Psoas muscle (tissue), 8 donors: Measurements from ENCODE around the gene NR5A2. TPM values are rescaled to one million over a fixed set of nuclear protein-coding genes. Genes with fewer than 3 reads are reported as not detected.

Experiments used
- ATAC-seq, 4 donors: fragments of 200-7000 bp; cut with Tn5 transposase; one replicate each; pipeline ENCODE4 v1.9.1; 2020; ENCODE audit warnings: moderate library complexity in 3 of 4, mild to moderate bottlenecking in 2 of 4
- DNase-seq, 2 donors: peaks; one replicate each; pipeline ENCODE4 v3.0.0-alpha.2; 2020
- H3K27ac ChIP-seq: fragments of 200-600 bp; one replicate; pipeline ENCODE4 v1.8.0; 2022
- H3K27me3 ChIP-seq, 3 donors: fragments of 200-600 bp in 1 of 3; one replicate each; pipeline versions ENCODE4 v1.6.1 to v1.8.0; 2013 to 2022; ENCODE audit warnings: low read length in 2 of 3, mild to moderate bottlenecking in 2 of 3, moderate library complexity in 1 of 3; ENCODE audit not compliant: insufficient read depth in 3 of 3
- H3K36me3 ChIP-seq, 2 donors: fragments of 200-600 bp in 1 of 2; one replicate each; pipeline versions ENCODE4 v1.6.1 to v1.8.0; 2013 to 2022; ENCODE audit warnings: low read depth in 1 of 2, mild to moderate bottlenecking in 1 of 2, moderate library complexity in 1 of 2; ENCODE audit not compliant: insufficient read depth in 1 of 2
- H3K4me1 ChIP-seq: fragments of 200-600 bp; one replicate; pipeline ENCODE4 v1.8.0; 2022
- H3K4me3 ChIP-seq: fragments of 200-600 bp; one replicate; pipeline ENCODE4 v1.8.0; 2022; ENCODE audit warnings: mild to moderate bottlenecking
- H3K9me3 ChIP-seq: fragments of 200-600 bp; one replicate; pipeline ENCODE4 v1.8.0; 2022
- CTCF ChIP-seq: fragments of 200-600 bp; IDR thresholded peaks from one replicate; pipeline ENCODE4 v1.8.0; 2022; ENCODE audit warnings: antibody characterized with exemption
- WGBS, 3 donors: extraction: QIAGEN DNeasy Blood & Tissue Kit; methylation state at CpG; one replicate each; pipeline versions ENCODE4 v1.1.6 to v1.1.7; 2013; 5-methylcytosine and 5-hydroxymethylcytosine counted together
- intact Hi-C, 2 donors: fragments of 100-400 bp; cut with DNase I; formaldehyde crosslinking; loops; one replicate each; pipeline versions ENCODE4 v1.11.0 to v1.14.2; 2022
- polyA plus RNA-seq, 3 donors: library from polyadenylated mRNA; stranded (reverse); fragments of 200-250 nt; gene quantifications; one replicate each; pipeline ENCODE4 v1.2.3, GENCODE V29; 2013
- total RNA-seq, 4 donors: library from RNA; stranded (reverse); fragmentation: NEBNext Ultra II Directional in 2 of 4; extraction: Animal tissue kit (Norgen Biotek cat#: 25700) in 2 of 4; gene quantifications; one replicate each; pipeline versions ENCODE4 v1.2.1 to v1.2.4, GENCODE V29; 2021 to 2023
- donor health status: healthy with polysubstance abuse.
- donor health status: DM: no; HTN: no; CAD: no; lungs with moderate emphysema.
- donor health status: Bipolar disorder and iron deficiency.
- donor health status: healthy.
- donor health status: DM: yes; HTN: yes; CAD: no.
- donor health status: DM: no; HTN: no; CAD: no.
- donor health status: DM: no; HTN: no; CAD: no.
- donor health status: DM: yes; HTN: yes; CAD: no.

The NR5A2 gene
- total and polyA plus RNA-seq, 7 donors = 0.27 to 1.2 (median 0.60) TPM

- ATAC-seq (no peak), DNase-seq (no peak)
- Histone ChIP-seq H3K9me3 (no peaks in the 10 kb centered on the region), H3K4me3 (no peak overlapping the region), H3K4me1 (no peaks in the 10 kb centered on the region), H3K36me3 (no peaks in the 10 kb centered on the region), H3K27me3 (no peaks in the 10 kb centered on the region), H3K27ac (no peak overlapping the region)
- WGBS, 3 donors = 20 to 24% (median 22%) methylated on average over 3 of the region's 3 CpGs
- intact Hi-C loops = no loop called here
- no peak for TF ChIP-seq CTCF
Measured at GRCh38 chr1:200198236-200198635, 170.7 kb downstream of the NR5A2 start.

- H3K27ac ChIP-seq = no peak overlapping the region
- no peaks in the 10 kb centered on the region for H3K9me3 ChIP-seq
- DNase-seq (no peak), ATAC-seq (no peak)
- WGBS, 3 donors = 50 to 93% (median 89%) methylated on average over 5 of the region's 5 CpGs
- H3K27me3 ChIP-seq = no peaks in the 10 kb centered on the region
- intact Hi-C loops = no loop called here
- TF ChIP-seq CTCF = no peak
- no peak overlapping the region for H3K4me3 ChIP-seq
- no peaks in the 10 kb centered on the region for H3K4me1 ChIP-seq
- no peaks in the 10 kb centered on the region for H3K36me3 ChIP-seq
Measured at GRCh38 chr1:200205216-200205995, 177.9 kb downstream of the NR5A2 start.

- ATAC-seq = peak in 1 of 4 donors; percentile 67
- H3K4me1 ChIP-seq = no peaks in the 10 kb centered on the region
- H3K27me3 ChIP-seq = no peaks in the 10 kb centered on the region
- H3K9me3 ChIP-seq = no peaks in the 10 kb centered on the region
- no peak for TF ChIP-seq CTCF
- H3K4me3 ChIP-seq = no peak overlapping the region
- WGBS, 3 donors = 84 to 90% (median 85%) methylated on average over 3 of the region's 3 CpGs
- H3K27ac ChIP-seq = no peak overlapping the region
- no peak for DNase-seq
- intact Hi-C loops = no loop called here
- no peaks in the 10 kb centered on the region for H3K36me3 ChIP-seq
Measured at GRCh38 chr1:200206340-200206739, 178.8 kb downstream of the NR5A2 start.

- intact Hi-C loops = no loop called here
- TF ChIP-seq CTCF = no peak
Measured at GRCh38 chr1:200206761-200207160, 179.3 kb downstream of the NR5A2 start.

GRCh38 chr1:200207711-200208126, 180.2 kb downstream of the NR5A2 start:
- Histone ChIP-seq H3K27ac (no peak overlapping the region), H3K9me3 (no peaks in the 10 kb centered on the region), H3K36me3 (no peaks in the 10 kb centered on the region), H3K4me1 (no peaks in the 10 kb centered on the region), H3K4me3 (no peak overlapping the region), H3K27me3 (no peaks in the 10 kb centered on the region)
- 61 to 75% (median 74%) methylated on average over 6 of the region's 6 CpGs for WGBS, 3 donors
- no peak for TF ChIP-seq CTCF
- DNase-seq (no peak), ATAC-seq (no peak)
- intact Hi-C loops = no loop called here

More at GRCh38 chr1:200206761-200207160, 179.3 kb downstream of the NR5A2 start:
- H3K4me3 ChIP-seq = no peak overlapping the region
- no peaks in the 10 kb centered on the region for H3K9me3 ChIP-seq
- H3K36me3 ChIP-seq = no peaks in the 10 kb centered on the region
- WGBS, 3 donors = 31 to 50% (median 32%) methylated on average over 1 of the region's 1 CpG
- ATAC-seq (peak in 1 of 4 donors; percentile 64), DNase-seq (no peak)
- H3K27me3 ChIP-seq = no peaks in the 10 kb centered on the region
- no peak overlapping the region for H3K27ac ChIP-seq
- H3K4me1 ChIP-seq = no peaks in the 10 kb centered on the region
